Measurements from ENCODE around the gene SNAP29. TPM values are rescaled to one million over a fixed set of nuclear protein-coding genes. Genes with fewer than 3 reads are reported as not detected.

The SNAP29 gene
- total RNA-seq, 1 experiment from 2014 or later, result 17.9 TPM

DNA sequence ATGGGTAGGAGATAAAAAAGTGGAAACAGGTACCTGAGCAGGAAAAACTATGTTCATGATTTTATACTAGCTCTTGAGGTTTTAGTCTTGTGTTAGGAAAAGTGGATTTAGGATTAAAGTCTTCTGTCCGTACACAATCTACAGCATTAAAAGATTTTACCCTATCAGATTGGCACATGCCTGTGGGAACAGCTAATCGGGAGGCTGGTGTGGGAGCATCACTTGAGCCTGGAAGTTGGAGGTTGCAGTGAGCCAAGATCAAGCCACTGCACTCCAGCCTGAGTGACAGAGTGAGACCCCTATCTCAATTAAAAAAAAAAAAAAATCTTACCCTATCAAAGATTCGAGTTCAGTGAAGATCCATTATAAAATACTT lies 46.2 kb downstream of the SNAP29 start:
- H3K18ac ChIP-seq (ENCODE audit: insufficient read length, low read depth, low read length), result no peak overlapping the region
- H3K27me3 Mint-ChIP-seq (ENCODE audit: low read depth), result peaks cover 5% of the 10 kb centered on the region
- no peaks in the 10 kb centered on the region for H3K23me2 ChIP-seq (ENCODE audit: insufficient read length, low read depth, low read length, poor library complexity, severe bottlenecking)
- no peak for DNase-seq
- H3K9me3 ChIP-seq (ENCODE audit: control insufficient read depth, low read depth, low read length), result no peaks in the 10 kb centered on the region
- no peak overlapping the region for H2BK120ac ChIP-seq (ENCODE audit: low read depth, low read length, poor library complexity, severe bottlenecking)
- H4K20me1 ChIP-seq (ENCODE audit: control insufficient read depth, insufficient read depth, insufficient read length), result no peaks in the 10 kb centered on the region
- H4K8ac ChIP-seq (replicated peaks; ENCODE audit: insufficient read length, low read depth, low read length), result no peak overlapping the region
- H3K36me3 Mint-ChIP-seq (ENCODE audit: insufficient read depth in 1 of 3, low read depth in 3 of 3), result no peaks in the 10 kb centered on the region
- no peak overlapping the region for H3K23ac ChIP-seq (ENCODE audit: insufficient read length, low read depth, low read length)
- H3T11ph ChIP-seq (ENCODE audit: low read length), result no peak overlapping the region
- no peak overlapping the region for H3K56ac ChIP-seq (ENCODE audit: insufficient read length, low read depth, low read length)
- no peaks in the 10 kb centered on the region for H3K4me1 ChIP-seq (ENCODE audit: insufficient read depth, low read length)
- H3K9ac ChIP-seq (ENCODE audit: extremely low read depth, insufficient read length, low read length), result no peak overlapping the region
- no peak overlapping the region for H2AFZ ChIP-seq (ENCODE audit: low read length)
- WGBS (ENCODE audit: extremely low coverage, insufficient read length, low lambda C conversion rate), result no CpG with 5 or more reads among the region's 3 CpGs
- H2AK5ac ChIP-seq (ENCODE audit: insufficient read length, low read length), result no peak overlapping the region
- H3K14ac ChIP-seq (ENCODE audit: insufficient read depth, low read length), result no peak overlapping the region
- no peaks in the 10 kb centered on the region for H3K79me1 ChIP-seq (ENCODE audit: insufficient read depth, low read depth, low read length, poor library complexity, severe bottlenecking)
- no peak overlapping the region for H2BK5ac ChIP-seq (ENCODE audit: insufficient read length, low read length)
- H3K9me3 Mint-ChIP-seq, result no peaks in the 10 kb centered on the region
- H3K79me2 ChIP-seq (ENCODE audit: insufficient read depth, low read length), result no peaks in the 10 kb centered on the region
- no peak overlapping the region for H3K27ac Mint-ChIP-seq
- no peak overlapping the region for H4K5ac ChIP-seq (ENCODE audit: insufficient read length, low read depth, low read length)
- no peak for TF ChIP-seq CTCF (conservative IDR thresholded peaks at IDR 0.05)
- H2BK12ac ChIP-seq (ENCODE audit: insufficient read length, low read depth, low read length), result no peak overlapping the region
- no peak overlapping the region for H3K4ac ChIP-seq (ENCODE audit: low read depth, low read length)
- H3K4me1 Mint-ChIP-seq, result no peaks in the 10 kb centered on the region
- H3K4me2 ChIP-seq (ENCODE audit: insufficient read depth, insufficient read length, low read length), result no peak overlapping the region
- H2BK20ac ChIP-seq (ENCODE audit: low read depth, low read length, poor library complexity, severe bottlenecking), result no peak overlapping the region
- H3K27ac ChIP-seq (ENCODE audit: insufficient read length, low read depth, low read length), result no peak overlapping the region
- no peaks in the 10 kb centered on the region for H3K27me3 ChIP-seq (ENCODE audit: insufficient read depth, low read length)
- H2BK15ac ChIP-seq (ENCODE audit: low read depth, low read length), result no peak overlapping the region
- H4K91ac ChIP-seq (ENCODE audit: insufficient read length, low read depth, low read length), result no peak overlapping the region
- H3K4me3 Mint-ChIP-seq, result no peak overlapping the region

Measured in H9 (cell line).